GM21528 (cell line): ENCODE measurements around the gene TTC7B.

Experiments
- ATAC-seq: cut with Tn5 transposase; IDR thresholded peaks from one replicate; pipeline ENCODE4 v1.9.1; 2021; ENCODE audit warnings: mild to moderate bottlenecking, moderate library complexity; ENCODE audit not compliant: unreplicated experiment, low FRiP score

TTC7B gene

GRCh38 chr14:90587252-90587910 lies 228.8 kb downstream of the TTC7B start:
- ATAC-seq: no peak

- no peak for ATAC-seq
These were observed 231.1 kb downstream of the TTC7B start for GRCh38 chr14:90585106-90585505.

GRCh38 chr14:90583916-90584605 lies 232.2 kb downstream of the TTC7B start:
- ATAC-seq: no peak

GRCh38 chr14:90583427-90583826 lies 232.8 kb downstream of the TTC7B start:
- ATAC-seq: no peak

- ATAC-seq: no peak
These were observed 234.1 kb downstream of the TTC7B start for GRCh38 chr14:90582166-90582565.

GRCh38 chr14:90581745-90582144 lies 234.5 kb downstream of the TTC7B start:
- ATAC-seq: no peak

GRCh38 chr14:90580377-90581335 lies 235.6 kb downstream of the TTC7B start:
- no peak for ATAC-seq

- ATAC-seq: no peak
These were observed 236.4 kb downstream of the TTC7B start for GRCh38 chr14:90579816-90580215.

- ATAC-seq: no peak
These were observed 237.1 kb downstream of the TTC7B start for GRCh38 chr14:90579088-90579487.

GRCh38 chr14:90578283-90578985 lies 237.8 kb downstream of the TTC7B start:
- ATAC-seq: no peak

- no peak for ATAC-seq
These were observed 238.5 kb downstream of the TTC7B start for GRCh38 chr14:90577661-90578282.

GRCh38 chr14:90576981-90577660 lies 239.1 kb downstream of the TTC7B start:
- ATAC-seq: no peak

GRCh38 chr14:90576581-90576980 lies 239.6 kb downstream of the TTC7B start:
- ATAC-seq: no peak

GRCh38 chr14:90575781-90576180 lies 240.4 kb downstream of the TTC7B start:
- no peak for ATAC-seq

- ATAC-seq: no peak
These were observed 240.9 kb downstream of the TTC7B start for GRCh38 chr14:90575336-90575735.

GRCh38 chr14:90574188-90575131 lies 241.8 kb downstream of the TTC7B start:
- no peak for ATAC-seq

- no peak for ATAC-seq
These were observed 242.7 kb downstream of the TTC7B start for GRCh38 chr14:90573385-90574105.
